ENCODE data around the gene MATCAP1. TPM values are rescaled to one million over a fixed set of nuclear protein-coding genes. Genes with fewer than 3 reads are reported as not detected.

MATCAP1 gene
- total and polyA plus RNA-seq, 5 experiments from 2014 or later: 0.28 to 7.5 (median 0.98) TPM

DNA sequence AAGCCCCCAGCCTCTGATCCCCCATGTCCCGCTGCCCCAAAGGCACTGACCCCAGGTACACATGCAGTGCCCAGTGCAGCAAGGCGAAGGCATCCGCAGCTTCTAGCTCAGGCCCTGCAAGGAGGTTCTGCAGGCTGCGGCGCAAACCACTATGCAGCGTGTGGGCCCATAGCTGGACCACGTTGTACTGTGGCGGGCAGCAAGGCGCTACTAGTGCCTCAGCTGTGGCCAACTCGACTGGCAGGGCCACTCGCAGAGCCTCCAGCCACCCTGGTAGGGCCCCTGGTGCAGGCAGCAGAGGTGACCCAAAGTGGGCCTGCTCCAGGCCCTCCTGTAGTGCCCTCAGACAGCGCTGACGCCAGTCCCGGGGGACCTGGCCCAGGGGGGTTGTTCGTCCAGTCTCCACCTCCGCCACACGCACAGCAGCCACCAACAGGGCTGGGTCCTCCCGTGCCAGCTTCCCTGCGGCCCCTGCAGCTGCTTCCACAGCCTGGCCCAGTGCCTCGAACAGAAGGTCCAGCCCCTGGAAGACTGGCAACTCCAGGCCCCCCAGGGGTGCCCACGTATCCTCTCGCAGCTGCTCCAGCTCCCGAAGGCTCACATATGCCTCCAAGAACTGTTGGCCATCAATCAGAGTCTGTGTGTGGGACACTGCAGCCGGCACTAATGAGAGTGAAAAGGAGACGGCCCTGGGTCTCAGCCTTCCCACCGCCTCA lies 3.6 kb upstream of the MATCAP1 start:
- no peak overlapping the region for H3K27ac Mint-ChIP-seq
- no peaks in the 10 kb centered on the region for H3K9me3 Mint-ChIP-seq
- peaks cover 10 to 22% (median 21%) of the 10 kb centered on the region in 4 donors for H3K4me1 Mint-ChIP-seq
- POLR2A ChIA-PET: no interaction called here
- DNase-seq (no peak), ATAC-seq (no peak)
- H3K4me3 Mint-ChIP-seq: no peak overlapping the region
- H3K27me3 Mint-ChIP-seq: peaks cover 0 to 7% (median 0%) of the 10 kb centered on the region in 5 donors
- H3K36me3 Mint-ChIP-seq: no peaks in the 10 kb centered on the region

GRCh38 chr16:67186550-67186950 lies 2.8 kb upstream of the MATCAP1 start:
- Mint-ChIP-seq H3K4me1 (peaks cover 10 to 18% (median 15%) of the 10 kb centered on the region in 4 donors), H3K9me3 (no peaks in the 10 kb centered on the region), H3K27me3 (peaks cover 0 to 7% (median 0%) of the 10 kb centered on the region in 5 donors), H3K4me3 (peak overlapping the region in 3 of 10 donors; percentile 7 to 33 (median 28)), H3K27ac (no peak overlapping the region), H3K36me3 (no peaks in the 10 kb centered on the region)
- ATAC-seq (no peak), DNase-seq (no peak)
- POLR2A ChIA-PET: no interaction called here

DNA sequence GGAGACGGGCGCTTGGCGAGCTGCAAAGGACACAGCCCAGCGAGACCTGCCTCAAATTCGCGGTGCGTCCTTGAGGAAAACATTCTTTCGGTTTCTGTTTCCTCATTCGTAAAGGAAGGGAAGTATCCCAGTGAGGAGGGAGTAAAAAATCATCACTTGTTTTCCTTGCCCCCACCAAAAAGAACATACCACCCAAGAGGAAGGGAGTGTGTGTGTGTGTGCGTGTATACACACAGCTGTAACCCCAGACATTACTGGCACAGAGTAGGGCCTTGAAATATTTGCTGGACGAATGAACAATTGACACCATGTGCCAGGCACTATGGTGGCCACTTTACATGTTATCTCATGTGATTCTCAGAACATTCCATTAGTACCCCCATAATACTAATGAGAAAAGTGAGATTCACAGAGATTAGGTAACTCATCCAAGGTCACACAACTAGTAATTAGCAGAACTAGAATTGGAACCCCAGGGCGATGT lies 1.9 kb upstream of the MATCAP1 start:
- POLR2A ChIA-PET: interaction anchor here (0.5 to 2.5 kb wide), 7 partner anchors 11 to 371 kb away, joined by 4 to 15 read pairs (median 4); partner anchors contain the start of genes FBXL8, TMEM208 and TRADD
- peaks cover 0 to 7% (median 0%) of the 10 kb centered on the region in 5 donors for H3K27me3 Mint-ChIP-seq
- H3K4me3 Mint-ChIP-seq: peak overlapping the region in 8 of 10 donors; percentile 74 to 94 (median 89)
- peaks cover 8 to 14% (median 11%) of the 10 kb centered on the region in 4 donors for H3K4me1 Mint-ChIP-seq
- DNase-seq (no peak), ATAC-seq (no peak)
- no peaks in the 10 kb centered on the region for H3K36me3 Mint-ChIP-seq
- no peaks in the 10 kb centered on the region for H3K9me3 Mint-ChIP-seq
- H3K27ac Mint-ChIP-seq: peak overlapping the region in 4 of 10 donors; percentile 65 to 88 (median 80)

DNA sequence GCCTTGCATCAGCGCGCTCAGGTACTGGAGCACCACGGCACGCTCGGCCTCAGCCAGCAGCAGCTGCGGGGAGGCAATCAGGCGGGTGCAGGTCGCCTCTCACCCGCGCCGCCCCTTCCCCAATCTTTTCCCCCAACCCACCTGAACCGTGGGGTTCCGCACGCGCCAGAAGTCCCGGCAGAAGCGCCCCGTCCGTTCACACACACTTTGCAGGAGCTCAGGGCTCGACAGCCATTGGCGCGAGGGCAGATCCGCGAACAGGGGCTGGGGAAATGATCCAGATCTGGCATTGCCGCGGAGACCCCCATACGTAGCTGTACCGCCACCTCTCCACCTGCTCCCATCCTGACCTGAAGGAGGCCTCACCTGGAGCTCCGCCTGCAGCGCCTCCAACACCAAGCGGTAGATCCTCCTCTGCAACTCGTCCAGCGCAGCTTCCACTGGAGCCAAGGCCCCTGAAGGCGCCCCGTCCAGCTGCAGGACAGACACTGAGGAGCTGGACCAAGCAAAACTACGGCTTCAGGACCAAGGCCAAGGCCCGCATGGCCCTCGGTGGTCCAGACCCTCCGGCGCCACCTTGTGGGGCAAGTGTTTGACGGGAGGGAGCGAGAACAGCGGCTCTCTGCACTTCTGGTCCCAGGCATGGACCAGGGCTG lies 1.4 kb upstream of the MATCAP1 start:
- Mint-ChIP-seq H3K36me3 (no peaks in the 10 kb centered on the region), H3K4me1 (peaks cover 8 to 14% (median 11%) of the 10 kb centered on the region in 4 donors), H3K4me3 (peak overlapping the region in 8 of 10 donors; percentile 74 to 94 (median 89)), H3K27me3 (peaks cover 0 to 7% (median 0%) of the 10 kb centered on the region in 5 donors), H3K9me3 (no peaks in the 10 kb centered on the region), H3K27ac (peak overlapping the region; percentile 43 to 88 (median 78))
- DNase-seq (peak; percentile 67 to 89 (median 80)), ATAC-seq (peak; percentile 22 to 33)
- POLR2A ChIA-PET: interaction anchor here (0.7 to 2.5 kb wide), 8 partner anchors 11 to 157 kb away, joined by 3 to 15 read pairs (median 4); partner anchors contain the start of genes FBXL8, FHOD1, TMEM208 and TRADD

DNA sequence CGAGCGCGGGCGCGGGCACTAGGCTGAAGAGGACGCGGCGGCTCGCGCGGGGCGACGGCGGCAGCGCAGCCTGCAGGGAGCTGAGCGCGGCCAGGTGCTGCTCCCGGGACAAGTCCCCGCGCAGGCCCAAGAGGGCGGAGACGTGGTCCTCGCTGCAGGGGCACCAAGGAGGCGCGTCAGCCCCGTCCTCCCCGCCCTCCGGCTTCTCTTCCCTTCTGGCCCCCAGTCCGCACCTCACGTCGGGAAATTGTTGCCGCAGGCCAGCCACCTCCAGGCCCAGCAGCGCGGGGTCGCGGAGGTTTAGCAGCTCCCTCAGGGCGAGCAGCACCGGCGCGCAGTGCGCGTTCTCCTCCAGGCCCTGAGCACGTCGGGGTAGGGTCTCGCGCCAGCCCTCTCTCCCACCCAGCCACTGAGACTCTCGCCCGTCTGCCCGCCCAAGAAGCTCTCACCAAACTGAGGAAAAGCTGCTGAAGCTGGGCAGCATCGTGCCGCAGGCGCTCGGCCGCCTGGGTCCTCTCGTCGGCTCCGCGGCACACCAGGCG lies 761 bp upstream of the MATCAP1 start:
- Mint-ChIP-seq H3K4me1 (peaks cover 8 to 14% (median 11%) of the 10 kb centered on the region in 4 donors), H3K27ac (peak overlapping the region in 5 of 10 donors; percentile 15 to 89 (median 66)), H3K27me3 (peaks cover 0 to 7% (median under 1%) of the 10 kb centered on the region in 5 donors), H3K9me3 (no peaks in the 10 kb centered on the region), H3K4me3 (peak overlapping the region in 6 of 10 donors; percentile 55 to 90 (median 80)), H3K36me3 (no peaks in the 10 kb centered on the region)
- POLR2A ChIA-PET: interaction anchor here (1.2 to 2.5 kb wide), 7 partner anchors 10 to 156 kb away, joined by 3 to 15 read pairs (median 4); partner anchors contain the start of genes FBXL8, FHOD1, TMEM208 and TRADD
- ATAC-seq: peak in 1 of 2 donors; percentile 15
- peak in 1 of 10 donors; percentile 40 for DNase-seq

DNA sequence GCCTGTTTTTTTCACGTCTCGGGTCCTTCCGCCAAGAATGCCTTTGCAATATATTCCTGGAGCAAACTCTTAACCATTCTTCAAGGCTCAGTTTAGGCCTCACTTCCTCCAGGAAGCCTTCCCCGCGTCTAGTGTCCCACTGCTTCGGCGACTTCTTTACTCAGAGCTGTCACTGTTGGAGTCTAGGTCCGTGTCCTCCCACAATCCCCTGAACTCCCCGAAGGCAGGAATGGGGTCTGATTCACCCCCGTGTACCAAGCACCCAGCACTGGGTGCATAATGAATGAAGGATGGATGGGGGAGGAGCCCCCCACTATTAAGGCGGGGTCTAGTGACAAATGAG lies 508 bp downstream of the MATCAP1 start:
- DNase-seq (no peak), ATAC-seq (no peak)
- H3K27me3 Mint-ChIP-seq: peaks cover 5 to 16% (median 12%) of the 10 kb centered on the region in 5 donors
- no peaks in the 10 kb centered on the region for H3K36me3 Mint-ChIP-seq
- POLR2A ChIA-PET: interaction anchor here (1.3 to 2.5 kb wide), 2 partner anchors 9 to 23 kb away, joined by 3 to 15 read pairs; partner anchors contain the start of genes E2F4, FBXL8 and TRADD
- no peak overlapping the region for H3K4me3 Mint-ChIP-seq
- H3K9me3 Mint-ChIP-seq: no peaks in the 10 kb centered on the region
- H3K27ac Mint-ChIP-seq: no peak overlapping the region
- H3K4me1 Mint-ChIP-seq: peaks cover 11 to 20% (median 16%) of the 10 kb centered on the region in 4 donors

- no peak overlapping the region for H3K4me3 Mint-ChIP-seq
- no peak for ATAC-seq
- peaks cover 11 to 25% (median 22%) of the 10 kb centered on the region in 4 donors for H3K4me1 Mint-ChIP-seq
- DNase-seq: no peak
- no peaks in the 10 kb centered on the region for H3K36me3 Mint-ChIP-seq
- no peak overlapping the region for H3K27ac Mint-ChIP-seq
- peaks cover 9 to 23% (median 17%) of the 10 kb centered on the region in 5 donors for H3K27me3 Mint-ChIP-seq
- H3K9me3 Mint-ChIP-seq: no peaks in the 10 kb centered on the region
- POLR2A ChIA-PET: interaction anchor here (1.3 kb wide), 1 partner anchor 10 kb away, joined by 3 read pairs; the partner anchor contains the start of gene E2F4
Observed at GRCh38 chr16:67182288-67182687, 1.5 kb downstream of the MATCAP1 start.

DNA sequence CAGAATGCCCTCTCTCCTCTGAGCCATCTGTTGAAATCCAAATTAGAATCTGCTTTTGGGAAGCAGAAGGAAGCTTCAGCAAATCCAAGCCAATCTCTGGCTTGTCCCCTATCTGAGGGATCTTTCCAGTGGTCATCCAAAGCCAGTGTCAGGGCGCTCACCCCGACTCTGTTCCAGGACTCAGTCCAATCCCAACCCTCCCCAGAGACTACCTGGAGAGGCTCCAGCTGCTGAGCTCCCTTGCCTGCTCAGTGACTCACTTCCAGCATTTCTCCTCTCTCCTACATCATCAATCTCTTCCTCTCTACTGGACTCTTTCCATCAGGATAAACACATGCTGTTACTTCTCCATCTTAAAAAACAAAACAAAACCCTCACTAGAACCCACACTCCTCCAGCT lies 2.4 kb downstream of the MATCAP1 start:
- POLR2A ChIA-PET: no interaction called here
- Mint-ChIP-seq H3K36me3 (no peaks in the 10 kb centered on the region), H3K27ac (no peak overlapping the region), H3K27me3 (peaks cover 13 to 31% (median 21%) of the 10 kb centered on the region in 5 donors), H3K4me3 (no peak overlapping the region), H3K4me1 (peaks cover 11 to 25% (median 23%) of the 10 kb centered on the region in 4 donors), H3K9me3 (no peaks in the 10 kb centered on the region)
- ATAC-seq (no peak), DNase-seq (no peak)

DNA sequence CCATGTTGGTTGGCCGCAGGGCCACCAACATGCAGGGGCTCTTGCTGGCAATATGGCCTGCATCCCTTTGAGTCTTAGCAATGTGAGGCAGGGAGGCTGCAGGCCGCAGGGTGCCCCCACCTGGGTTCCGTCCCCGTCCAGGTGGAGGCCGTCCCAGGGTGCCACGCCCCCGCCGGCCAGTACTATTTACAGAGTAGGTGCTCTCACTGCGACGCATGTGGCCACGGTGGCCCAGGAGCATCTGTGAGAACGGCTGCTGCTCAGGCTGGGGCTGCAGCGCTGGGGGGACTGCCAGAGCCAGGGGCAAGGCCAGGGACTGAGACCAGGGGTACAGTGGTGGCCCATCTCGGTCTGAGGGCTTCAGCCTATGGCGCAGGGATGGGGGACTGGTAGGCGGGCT lies 3.6 kb downstream of the MATCAP1 start:
- no peaks in the 10 kb centered on the region for H3K9me3 Mint-ChIP-seq
- POLR2A ChIA-PET: no interaction called here

DNA sequence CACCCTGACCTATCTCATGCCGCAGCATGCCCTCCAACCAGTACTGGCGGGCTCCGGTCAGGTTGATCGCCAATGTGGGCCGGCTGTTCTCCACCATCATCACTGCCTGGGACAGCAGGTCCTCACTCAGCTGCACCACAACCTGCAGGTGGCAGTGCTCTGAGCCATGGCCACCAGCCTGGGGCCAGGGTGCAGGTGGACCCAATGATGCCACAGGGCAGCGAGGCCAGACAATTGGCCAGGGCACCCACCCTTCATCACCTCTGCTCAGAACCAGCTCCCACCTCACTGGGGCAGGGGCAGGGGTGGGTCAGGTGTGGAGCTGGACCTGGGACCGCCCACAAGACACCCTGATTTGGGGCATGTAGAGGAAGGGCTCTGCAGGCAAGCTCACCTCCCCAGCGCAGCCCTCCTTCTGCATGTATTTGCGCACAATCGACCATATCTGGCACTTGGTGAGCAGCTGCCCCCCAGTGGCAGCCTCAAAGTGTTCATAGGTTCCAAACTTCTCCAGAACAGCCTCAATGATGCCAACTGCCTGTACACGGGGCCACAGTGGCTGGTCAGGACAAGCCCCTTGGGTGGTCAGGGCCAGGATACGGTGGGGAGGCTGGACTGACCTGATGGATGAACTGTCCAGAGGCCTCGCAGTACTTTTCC lies 4.2 kb downstream of the MATCAP1 start:
- H3K27me3 Mint-ChIP-seq: peaks cover 15 to 45% (median 22%) of the 10 kb centered on the region in 5 donors
- no peaks in the 10 kb centered on the region for H3K36me3 Mint-ChIP-seq
- no peak overlapping the region for H3K27ac Mint-ChIP-seq
- POLR2A ChIA-PET: no interaction called here
- H3K9me3 Mint-ChIP-seq: no peaks in the 10 kb centered on the region
- H3K4me3 Mint-ChIP-seq: peak overlapping the region in 2 of 10 donors; percentile 11 to 14
- DNase-seq (no peak), ATAC-seq (no peak)
- H3K4me1 Mint-ChIP-seq: peaks cover 3 to 19% (median 14%) of the 10 kb centered on the region in 4 donors

More for the DNA sequence above, 3.6 kb downstream of the MATCAP1 start:
- peaks cover 5 to 20% (median 19%) of the 10 kb centered on the region in 4 donors for H3K4me1 Mint-ChIP-seq
- peaks cover 15 to 42% (median 22%) of the 10 kb centered on the region in 5 donors for H3K27me3 Mint-ChIP-seq
- no peak overlapping the region for H3K4me3 Mint-ChIP-seq
- no peaks in the 10 kb centered on the region for H3K36me3 Mint-ChIP-seq
- DNase-seq (no peak), ATAC-seq (no peak)
- H3K27ac Mint-ChIP-seq: no peak overlapping the region

- peaks cover 11 to 31% (median 27%) of the 10 kb centered on the region in 4 donors for H3K4me1 Mint-ChIP-seq
- DNase-seq: peak in 7 of 10 donors; percentile 28 to 50 (median 40)
- H3K27ac Mint-ChIP-seq: peak overlapping the region in 1 of 10 donors; percentile 33
- peaks cover 23 to 56% (median 29%) of the 10 kb centered on the region in 5 donors for H3K27me3 Mint-ChIP-seq
- POLR2A ChIA-PET: no interaction called here
- H3K4me3 Mint-ChIP-seq: peak overlapping the region; percentile 29 to 74 (median 64)
- H3K9me3 Mint-ChIP-seq: no peaks in the 10 kb centered on the region
- peak; percentile 48 to 74 for ATAC-seq
- peaks cover 0 to 3% (median 0%) of the 10 kb centered on the region in 3 donors for H3K36me3 Mint-ChIP-seq
Observed at GRCh38 chr16:67177743-67178699, 5.7 kb downstream of the MATCAP1 start.

All from naive thymus-derived CD8-positive, alpha-beta T cell (primary cell).